Mesendoderm (in vitro differentiated cells): ENCODE results near the gene COL5A2. TPM values are rescaled to one million over a fixed set of nuclear protein-coding genes. Genes with fewer than 3 reads are reported as not detected.

Source experiments
- DNase-seq: peaks from one replicate; pipeline ENCODE4 v3.0.0; 2013
- H2AK5ac ChIP-seq: 2 replicates; pipeline ENCODE4 v1.6.1; 2013; ENCODE audit warnings: low read length, inconsistent platforms
- H2BK120ac ChIP-seq: 2 replicates; pipeline ENCODE4 v1.6.1; 2013; ENCODE audit warnings: low read depth, mild to moderate bottlenecking, low read length, moderate library complexity, mixed read lengths
- H2BK15ac ChIP-seq: replicated peaks from 2 replicates; pipeline ENCODE4 v1.6.1; 2013; ENCODE audit warnings: low read depth, mild to moderate bottlenecking, moderate library complexity
- H2BK5ac ChIP-seq: 2 replicates; pipeline ENCODE4 v1.6.1; 2013; ENCODE audit warnings: low read length, inconsistent platforms
- H3K18ac ChIP-seq: 2 replicates; pipeline ENCODE4 v1.6.1; 2013; ENCODE audit warnings: mild to moderate bottlenecking, low read length, mixed read lengths
- H3K23ac ChIP-seq: one replicate; pipeline ENCODE4 v1.6.1; 2013; ENCODE audit warnings: low read length
- H3K27ac ChIP-seq: 2 replicates; pipeline ENCODE4 v1.5.1; 2013; ENCODE audit warnings: low read depth, mild to moderate bottlenecking, inconsistent platforms, low read length, moderate library complexity
- H3K27me3 ChIP-seq: 2 replicates; pipeline ENCODE4 v1.6.1; 2013; ENCODE audit warnings: low read length, control low read depth, mild to moderate bottlenecking, inconsistent platforms; ENCODE audit not compliant: insufficient read depth, poor library complexity
- H3K36me3 ChIP-seq: 2 replicates; pipeline ENCODE4 v1.6.1; 2013; ENCODE audit warnings: low read length, inconsistent platforms; ENCODE audit not compliant: control insufficient read depth, insufficient read depth
- H3K4ac ChIP-seq: one replicate; pipeline ENCODE4 v1.6.1; 2013; ENCODE audit warnings: low read depth, mild to moderate bottlenecking, low read length, moderate library complexity
- H3K4me1 ChIP-seq: 2 replicates; pipeline ENCODE4 v1.6.1; 2013; ENCODE audit warnings: low read depth, low read length, inconsistent platforms; ENCODE audit not compliant: control insufficient read depth
- H3K4me2 ChIP-seq: 2 replicates; pipeline ENCODE4 v1.6.1; 2013; ENCODE audit warnings: low read length
- H3K4me3 ChIP-seq: 2 replicates; pipeline ENCODE4 v1.5.1; 2013; ENCODE audit warnings: mild to moderate bottlenecking, low read length
- H3K56ac ChIP-seq: one replicate; pipeline ENCODE4 v1.6.1; 2013; ENCODE audit warnings: low read length
- H3K79me1 ChIP-seq: 2 replicates; pipeline ENCODE4 v1.6.1; 2013; ENCODE audit warnings: low read length, inconsistent platforms
- H3K79me2 ChIP-seq: 2 replicates; pipeline ENCODE4 v1.6.1; 2013; ENCODE audit warnings: mild to moderate bottlenecking, low read length; ENCODE audit not compliant: control insufficient read depth, insufficient read depth
- H3K9ac ChIP-seq: 2 replicates; pipeline ENCODE4 v1.6.1; 2013; ENCODE audit warnings: low read length, inconsistent platforms
- H4K5ac ChIP-seq: one replicate; pipeline ENCODE4 v1.6.1; 2013; ENCODE audit warnings: low read length
- H4K8ac ChIP-seq: one replicate; pipeline ENCODE4 v1.6.1; 2013; ENCODE audit warnings: low read depth, mild to moderate bottlenecking, control low read depth, low read length, moderate library complexity
- WGBS: extraction: QIAGEN DNeasy Blood & Tissue Kit; methylation state at CpG from one replicate; pipeline ENCODE4 v1.1.7; 2013; ENCODE audit warnings: low lambda C conversion rate, missing lambda C conversion rate; ENCODE audit not compliant: insufficient coverage; ENCODE audit errors: extremely low coverage; 5-methylcytosine and 5-hydroxymethylcytosine counted together
- polyA plus RNA-seq, 2 experiments: library from polyadenylated mRNA; stranded (reverse); fragments of 200-250 nt; gene quantifications; one replicate each; pipeline ENCODE4 v1.2.3, GENCODE V29; 2013

The COL5A2 gene
- 74.1 TPM for polyA plus RNA-seq (2013, experiment 1 of 2)
- polyA plus RNA-seq (2013, experiment 2 of 2), result 72.8 TPM

DNA sequence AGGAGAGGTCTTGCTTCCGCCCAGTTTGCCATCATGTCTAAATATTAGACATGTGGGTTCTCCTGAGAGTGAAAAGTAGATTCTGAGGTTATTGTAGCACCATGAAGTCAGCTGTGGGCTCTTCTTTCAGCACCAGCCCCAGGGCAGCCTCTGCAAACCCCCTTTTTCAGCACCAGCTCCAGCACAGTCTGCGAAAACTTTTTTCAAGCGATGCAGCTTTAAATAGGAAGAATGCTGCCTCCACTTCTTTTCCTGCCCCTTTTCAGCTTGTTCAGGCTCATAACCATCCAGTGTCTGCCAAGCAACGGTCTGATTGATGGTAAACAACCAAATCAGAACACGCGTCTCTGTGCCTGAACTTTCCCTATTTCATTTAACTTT lies at the start of gene COL5A2:
COL5A2 (minus strand) TSS at position 192 of the 381 bp plus-strand sequence; CDS start at position 35, 157 bp downstream.
- no peaks in the 10 kb centered on the region for H3K36me3 ChIP-seq
- H3K79me2 ChIP-seq, result peaks cover 30% of the 10 kb centered on the region
- no peak within 1 kb of the TSS for H2AK5ac ChIP-seq
- peak within 1 kb of the TSS; percentile 98 for H2BK15ac ChIP-seq
- H4K5ac ChIP-seq, result peak within 1 kb of the TSS; percentile 3
- WGBS, result no CpG with 5 or more reads among the region's 6 CpGs
- peak within 1 kb of the TSS; percentile 62 for H2BK5ac ChIP-seq
- H2BK120ac ChIP-seq, result peak within 1 kb of the TSS; percentile 93
- peak within 1 kb of the TSS; percentile 95 for H3K56ac ChIP-seq
- no peaks in the 10 kb centered on the region for H3K79me1 ChIP-seq
- peak within 1 kb of the TSS; percentile 98 for H3K18ac ChIP-seq
- H3K4me3 ChIP-seq, result peak within 1 kb of the TSS; percentile 89
- no peaks in the 10 kb centered on the region for H3K27me3 ChIP-seq
- H3K9ac ChIP-seq, result peak within 1 kb of the TSS; percentile 87
- peak within 1 kb of the TSS; percentile 84 for H3K27ac ChIP-seq
- DNase-seq, result peak; percentile 90
- peak within 1 kb of the TSS; percentile 6 for H3K4me2 ChIP-seq
- peak within 1 kb of the TSS; percentile 86 for H3K23ac ChIP-seq
- H4K8ac ChIP-seq, result peak within 1 kb of the TSS; percentile 56
- peaks cover 2% of the 10 kb centered on the region for H3K4me1 ChIP-seq
- peak within 1 kb of the TSS; percentile 87 for H3K4ac ChIP-seq

DNA sequence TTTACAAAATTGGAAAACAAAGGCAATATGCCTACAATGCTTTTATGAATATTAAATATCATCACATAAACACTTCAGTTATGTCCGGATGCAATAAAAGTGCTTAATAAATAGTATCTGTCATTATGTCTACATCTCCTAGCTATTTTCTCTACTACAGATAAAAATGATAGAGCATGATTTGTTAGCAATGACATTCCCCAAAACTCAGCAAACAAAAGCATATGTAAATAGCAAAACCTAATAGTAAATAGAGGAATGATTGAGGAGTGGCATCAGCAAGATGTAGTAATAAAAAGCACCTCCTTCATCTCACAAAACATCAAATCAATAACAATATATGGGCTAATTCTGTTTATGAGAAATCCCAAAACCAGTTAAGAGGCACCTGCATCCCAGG lies 46.5 kb upstream of the COL5A2 start:
- Histone ChIP-seq H3K4me2 (no peak overlapping the region), H3K56ac (no peak overlapping the region), H3K4me3 (no peak overlapping the region), H3K9ac (no peak overlapping the region), H3K27me3 (no peaks in the 10 kb centered on the region), H2BK15ac (no peak overlapping the region), H3K27ac (no peak overlapping the region), H2BK5ac (no peak overlapping the region), H2AK5ac (no peak overlapping the region), H4K5ac (no peak overlapping the region), H3K79me1 (no peaks in the 10 kb centered on the region), H3K4ac (no peak overlapping the region), H3K36me3 (no peaks in the 10 kb centered on the region), H3K4me1 (peaks cover 2% of the 10 kb centered on the region), H3K18ac (no peak overlapping the region), H2BK120ac (no peak overlapping the region), H4K8ac (no peak overlapping the region), H3K79me2 (no peaks in the 10 kb centered on the region), H3K23ac (no peak overlapping the region)
- no peak for DNase-seq
- no CpG with 5 or more reads among the region's 1 CpG for WGBS

DNA sequence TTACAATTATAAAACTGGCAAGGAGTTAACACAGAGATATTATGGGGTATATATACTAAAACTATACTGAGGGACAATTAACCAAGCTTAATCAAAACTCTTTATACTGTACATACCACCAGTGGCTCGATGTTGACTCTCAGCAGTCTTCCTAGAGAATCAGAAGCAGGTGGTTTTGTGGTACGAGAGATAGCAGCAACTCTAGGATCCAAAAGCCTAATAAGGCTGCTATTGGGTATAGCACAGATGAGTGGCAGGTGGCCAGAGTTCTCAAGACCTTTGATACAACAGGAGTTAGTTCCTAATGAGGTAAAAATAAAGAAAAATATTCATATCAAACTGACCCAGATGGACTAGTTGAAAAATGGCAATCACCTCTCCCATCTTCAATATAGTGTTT lies 45.5 kb upstream of the COL5A2 start:
- H3K4me1 ChIP-seq, result peaks cover 2% of the 10 kb centered on the region
- H3K4me3 ChIP-seq, result no peak overlapping the region
- no peaks in the 10 kb centered on the region for H3K36me3 ChIP-seq
- H3K23ac ChIP-seq, result no peak overlapping the region
- no peaks in the 10 kb centered on the region for H3K79me2 ChIP-seq
- peak overlapping the region; percentile 36 for H2BK15ac ChIP-seq
- H3K79me1 ChIP-seq, result no peaks in the 10 kb centered on the region
- H3K27ac ChIP-seq, result no peak overlapping the region
- no peak overlapping the region for H3K9ac ChIP-seq
- no CpG with 5 or more reads among the region's 2 CpGs for WGBS
- no peak overlapping the region for H3K4me2 ChIP-seq
- H4K5ac ChIP-seq, result no peak overlapping the region
- H2BK120ac ChIP-seq, result no peak overlapping the region
- no peaks in the 10 kb centered on the region for H3K27me3 ChIP-seq
- no peak overlapping the region for H4K8ac ChIP-seq
- DNase-seq, result no peak
- no peak overlapping the region for H3K18ac ChIP-seq
- H3K4ac ChIP-seq, result no peak overlapping the region
- no peak overlapping the region for H2AK5ac ChIP-seq
- no peak overlapping the region for H2BK5ac ChIP-seq
- no peak overlapping the region for H3K56ac ChIP-seq

DNA sequence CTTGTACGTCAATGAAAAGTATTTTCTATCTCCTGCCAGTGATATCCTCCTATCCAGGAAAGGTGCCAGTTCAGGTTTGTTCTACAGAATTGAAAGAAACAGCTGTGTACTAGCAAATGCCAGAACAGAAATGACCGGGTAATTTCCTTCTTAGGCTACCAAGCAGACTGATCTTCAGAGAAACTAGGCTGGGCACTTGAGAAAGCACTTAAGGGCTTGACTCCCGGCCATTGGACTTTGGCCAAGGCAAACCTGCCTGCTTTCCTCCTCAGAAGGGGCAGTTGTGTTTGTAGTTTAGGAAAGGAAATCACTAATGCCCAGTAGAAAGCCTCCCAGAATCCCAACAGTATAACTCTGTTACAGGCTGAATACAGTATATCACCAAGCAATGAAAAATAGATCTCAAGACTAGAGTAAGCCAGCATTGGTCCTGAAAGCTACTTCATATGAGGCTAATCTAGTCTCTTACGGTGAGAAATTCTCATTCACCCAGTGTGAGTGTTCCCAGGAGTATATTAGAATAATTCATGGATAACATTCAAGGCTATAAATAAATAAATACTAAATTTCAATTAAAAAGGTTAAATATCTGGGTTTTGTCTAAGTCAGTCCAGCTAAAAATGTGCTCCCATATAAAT lies 43.0 kb upstream of the COL5A2 start:
- Histone ChIP-seq H3K79me1 (no peaks in the 10 kb centered on the region), H3K4me3 (no peak overlapping the region), H4K5ac (no peak overlapping the region), H4K8ac (no peak overlapping the region), H3K27me3 (no peaks in the 10 kb centered on the region), H2BK120ac (peak overlapping the region; percentile 73), H2BK5ac (peak overlapping the region; percentile 64), H3K27ac (no peak overlapping the region), H3K4me2 (no peak overlapping the region), H3K36me3 (no peaks in the 10 kb centered on the region), H3K18ac (peak overlapping the region; percentile 98), H3K4ac (peak overlapping the region; percentile 97), H2BK15ac (peak overlapping the region; percentile 92), H3K79me2 (no peaks in the 10 kb centered on the region), H2AK5ac (no peak overlapping the region), H3K23ac (no peak overlapping the region), H3K56ac (peak overlapping the region; percentile 73), H3K4me1 (peaks cover 7% of the 10 kb centered on the region), H3K9ac (no peak overlapping the region)
- no CpG with 5 or more reads among the region's 4 CpGs for whole genome bisulfite sequencing
- no peak for DNase-seq

DNA sequence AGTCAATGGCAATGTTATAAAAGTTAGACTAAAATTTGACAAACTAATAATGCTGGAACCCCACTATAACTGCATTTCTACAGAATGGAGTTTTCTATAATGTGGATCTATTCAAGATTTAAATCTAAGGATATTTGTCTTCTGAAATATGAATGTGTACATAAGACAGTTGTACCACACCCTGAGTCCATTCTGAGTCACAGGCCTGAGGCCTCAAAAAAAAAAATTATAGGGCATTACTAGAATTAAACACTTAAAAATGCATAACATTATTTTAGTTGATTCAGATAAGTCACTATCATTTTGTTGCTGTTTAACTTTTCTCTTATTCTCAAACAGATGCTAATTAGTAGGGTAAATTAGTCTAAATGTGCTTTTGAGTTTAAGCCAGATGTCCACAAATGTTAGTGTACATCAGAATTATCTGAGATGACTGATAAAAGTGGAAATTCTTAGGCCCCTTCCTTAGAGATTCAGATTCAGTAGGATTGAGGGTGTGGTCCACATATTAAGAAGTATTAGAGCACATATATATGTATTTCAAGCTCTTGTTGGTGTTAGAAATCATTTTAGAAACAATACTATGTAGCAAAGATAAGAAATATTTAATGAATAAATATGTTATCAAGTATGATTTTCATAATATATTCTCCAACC lies 42.4 kb upstream of the COL5A2 start:
- H2BK15ac ChIP-seq, result no peak overlapping the region
- no peak overlapping the region for H2AK5ac ChIP-seq
- peaks cover 8% of the 10 kb centered on the region for H3K4me1 ChIP-seq
- no peak overlapping the region for H3K18ac ChIP-seq
- no peak overlapping the region for H3K4ac ChIP-seq
- no peak overlapping the region for H2BK120ac ChIP-seq
- H3K27ac ChIP-seq, result no peak overlapping the region
- H3K23ac ChIP-seq, result no peak overlapping the region
- H3K56ac ChIP-seq, result no peak overlapping the region
- H2BK5ac ChIP-seq, result no peak overlapping the region
- H3K4me3 ChIP-seq, result no peak overlapping the region
- no peak overlapping the region for H3K4me2 ChIP-seq
- no peak overlapping the region for H4K8ac ChIP-seq
- no peaks in the 10 kb centered on the region for H3K27me3 ChIP-seq
- no peaks in the 10 kb centered on the region for H3K79me1 ChIP-seq
- H3K9ac ChIP-seq, result no peak overlapping the region
- H3K79me2 ChIP-seq, result no peaks in the 10 kb centered on the region
- DNase-seq, result no peak
- H4K5ac ChIP-seq, result no peak overlapping the region
- no peaks in the 10 kb centered on the region for H3K36me3 ChIP-seq
